HEK293 (cell line): ENCODE measurements around the gene VWA3B.

Source experiments
- CTCF ChIA-PET: fragments of 350-600 bp; formaldehyde crosslinking; extraction: SDS; loops from one replicate; lab custom pipeline; 2021; ENCODE audit warnings: antibody characterized with exemption; lab: Yijun Ruan, JAX
- POLR2A ChIA-PET: fragments of 300-600 bp; formaldehyde crosslinking; extraction: SDS; loops from one replicate; lab custom pipeline; 2020; ENCODE audit warnings: antibody characterized with exemption, inconsistent platforms; lab: Yijun Ruan, JAX
- H3K27ac ChIP-seq: fragments of 200-500 bp; sonication (Bioruptor generic); 2 replicates; pipeline ENCODE4 v1.5.1; 2014; ENCODE audit warnings: low read depth, low read length, control low read depth, inconsistent platforms; ENCODE audit errors: extremely low read depth
- H3K36me3 ChIP-seq, 2 experiments: fragments of 200-500 bp in 1 of 2; sonication (Bioruptor generic) in 1 of 2; 1 replicate in 1 of 2; 2 replicates in 1 of 2; pipeline ENCODE4 v1.5.1; 2014 to 2017; ENCODE audit warnings: inconsistent platforms in 2 of 2, low read length in 2 of 2; ENCODE audit not compliant: control insufficient read depth in 2 of 2, insufficient read depth in 1 of 2
- H3K4me1 ChIP-seq: fragments of 200-500 bp; sonication (Bioruptor generic); 2 replicates; pipeline ENCODE4 v1.5.1; 2014; ENCODE audit warnings: mild to moderate bottlenecking, low read length, inconsistent platforms; ENCODE audit not compliant: control insufficient read depth, insufficient read depth
- H3K4me3 ChIP-seq: 2 replicates; pipeline ENCODE4 v1.5.1; 2011; ENCODE audit warnings: low read depth, mild to moderate bottlenecking, control low read depth, low read length, moderate library complexity
- H3K9me3 ChIP-seq: fragments of 200-500 bp; sonication (Bioruptor generic); 2 replicates; pipeline ENCODE4 v1.5.1; 2014; ENCODE audit warnings: low read depth, low read length, inconsistent platforms; ENCODE audit not compliant: control insufficient read depth, insufficient read depth
- GFI1B ChIP-seq: fragments of 450-650 bp; formaldehyde crosslinking; IDR thresholded peaks from 2 replicates; pipeline ENCODE4 v1.5.1; 2016; ENCODE audit warnings: missing biosample characterization, missing genetic modification characterization
- HOXC10 ChIP-seq: sonication (generic); formaldehyde crosslinking; IDR thresholded peaks from 2 replicates; pipeline ENCODE4 v1.8.1; 2023; ENCODE audit warnings: mild to moderate bottlenecking, missing genetic modification reagents
- KLF10 ChIP-seq: fragments of 450-650 bp; IDR thresholded peaks from 2 replicates; pipeline ENCODE4 v1.5.1; 2018; ENCODE audit warnings: missing biosample characterization, mild to moderate bottlenecking, missing genetic modification characterization
- KLF16 ChIP-seq: fragments of 450-650 bp; formaldehyde crosslinking; IDR thresholded peaks from 2 replicates; pipeline ENCODE4 v1.5.1; 2017; ENCODE audit warnings: missing biosample characterization, missing genetic modification characterization
- KLF8 ChIP-seq: fragments of 450-650 bp; formaldehyde crosslinking; IDR thresholded peaks from 2 replicates; pipeline ENCODE4 v1.5.1; 2016; ENCODE audit warnings: missing biosample characterization, missing genetic modification characterization
- MEIS1 ChIP-seq: sonication (generic); formaldehyde crosslinking; IDR thresholded peaks from 2 replicates; pipeline ENCODE4 v1.8.1; 2022; ENCODE audit warnings: missing genetic modification reagents, mild to moderate bottlenecking, borderline replicate concordance
- OVOL3 ChIP-seq: fragments of 450-650 bp; formaldehyde crosslinking; IDR thresholded peaks from 2 replicates; pipeline ENCODE4 v1.5.1; 2016; ENCODE audit warnings: missing biosample characterization, missing genetic modification characterization
- PRDM1 ChIP-seq: fragments of 450-650 bp; formaldehyde crosslinking; IDR thresholded peaks from 2 replicates; pipeline ENCODE4; 2016; ENCODE audit warnings: missing biosample characterization, missing genetic modification characterization
- SP3 ChIP-seq: fragments of 450-650 bp; formaldehyde crosslinking; IDR thresholded peaks from 2 replicates; pipeline ENCODE4 v1.5.1; 2016; ENCODE audit warnings: missing biosample characterization, missing genetic modification characterization
- ZBTB10 ChIP-seq: fragments of 450-650 bp; formaldehyde crosslinking; IDR thresholded peaks from 2 replicates; pipeline ENCODE4 v1.5.1; 2016; ENCODE audit warnings: missing biosample characterization, missing genetic modification characterization
- ZBTB21 ChIP-seq: fragments of 450-650 bp; formaldehyde crosslinking; IDR thresholded peaks from 2 replicates; pipeline ENCODE4 v1.5.1; 2017; ENCODE audit warnings: missing biosample characterization, missing genetic modification characterization
- ZBTB48 ChIP-seq: fragments of 450-650 bp; formaldehyde crosslinking; IDR thresholded peaks from 2 replicates; pipeline ENCODE4 v1.5.1; 2016; ENCODE audit warnings: missing biosample characterization, missing genetic modification characterization
- ZFP69B ChIP-seq: fragments of 450-650 bp; formaldehyde crosslinking; IDR thresholded peaks from 2 replicates; pipeline ENCODE4 v1.5.1; 2016; ENCODE audit warnings: missing biosample characterization, missing genetic modification characterization
- ZNF132 ChIP-seq: fragments of 450-650 bp; formaldehyde crosslinking; IDR thresholded peaks from 2 replicates; pipeline ENCODE4 v1.5.1; 2017; ENCODE audit warnings: missing biosample characterization, missing genetic modification characterization, borderline replicate concordance
- ZNF184 ChIP-seq: fragments of 450-650 bp; IDR thresholded peaks from 2 replicates; pipeline ENCODE4 v1.5.1; 2018; ENCODE audit warnings: missing biosample characterization, mild to moderate bottlenecking, missing genetic modification characterization
- ZNF19 ChIP-seq: fragments of 450-650 bp; formaldehyde crosslinking; IDR thresholded peaks from 2 replicates; pipeline ENCODE4; 2016; ENCODE audit warnings: missing biosample characterization, missing genetic modification characterization, low read depth
- ZNF324 ChIP-seq: fragments of 450-650 bp; formaldehyde crosslinking; IDR thresholded peaks from 2 replicates; pipeline ENCODE4 v1.5.1; 2016; ENCODE audit warnings: missing biosample characterization, missing genetic modification characterization
- ZNF416 ChIP-seq: fragments of 450-650 bp; formaldehyde crosslinking; IDR thresholded peaks from 2 replicates; pipeline ENCODE4 v1.5.1; 2016; ENCODE audit warnings: missing biosample characterization, missing genetic modification characterization
- ZNF514 ChIP-seq: fragments of 450-650 bp; formaldehyde crosslinking; IDR thresholded peaks from 2 replicates; pipeline ENCODE4 v1.5.1; 2016; ENCODE audit warnings: missing biosample characterization, missing genetic modification characterization
- ZNF549 ChIP-seq: fragments of 450-650 bp; IDR thresholded peaks from 2 replicates; pipeline ENCODE4 v1.5.1; 2018; ENCODE audit warnings: missing biosample characterization, missing genetic modification characterization, mild to moderate bottlenecking, inconsistent platforms, moderate library complexity
- ZNF555 ChIP-seq: fragments of 450-650 bp; formaldehyde crosslinking; conservative IDR thresholded peaks from 2 replicates; pipeline ENCODE4 v1.5.1; 2017; ENCODE audit warnings: missing biosample characterization, mild to moderate bottlenecking, missing genetic modification characterization, inconsistent platforms
- ZNF558 ChIP-seq: fragments of 450-650 bp; formaldehyde crosslinking; IDR thresholded peaks from 2 replicates; pipeline ENCODE4 v1.5.1; 2016; ENCODE audit warnings: missing biosample characterization, missing genetic modification characterization
- ZNF571 ChIP-seq: fragments of 450-650 bp; formaldehyde crosslinking; IDR thresholded peaks from 2 replicates; pipeline ENCODE4 v1.5.0; 2017; ENCODE audit warnings: missing biosample characterization, missing genetic modification characterization
- ZNF626 ChIP-seq: fragments of 450-650 bp; sonication (Bioruptor Pico); formaldehyde crosslinking; IDR thresholded peaks from 2 replicates; pipeline ENCODE4 v1.5.1; 2018; ENCODE audit warnings: missing biosample characterization, missing genetic modification characterization, inconsistent platforms
- ZNF629 ChIP-seq: fragments of 450-650 bp; formaldehyde crosslinking; IDR thresholded peaks from 2 replicates; pipeline ENCODE4 v1.5.1; 2017; ENCODE audit warnings: missing biosample characterization, missing genetic modification characterization
- ZNF654 ChIP-seq: fragments of 450-650 bp; formaldehyde crosslinking; IDR thresholded peaks from 2 replicates; pipeline ENCODE4 v1.5.1; 2016; ENCODE audit warnings: low read depth, missing biosample characterization, missing genetic modification characterization
- ZNF677 ChIP-seq: fragments of 450-650 bp; IDR thresholded peaks from 2 replicates; pipeline ENCODE4 v1.5.0; 2018; ENCODE audit warnings: missing biosample characterization, mild to moderate bottlenecking, missing genetic modification characterization, moderate library complexity
- ZSCAN5A ChIP-seq: fragments of 450-650 bp; formaldehyde crosslinking; IDR thresholded peaks from 2 replicates; pipeline ENCODE4 v1.5.1; 2016; ENCODE audit warnings: missing biosample characterization, missing genetic modification characterization

VWA3B gene

GRCh38 chr2:98102878-98103277, 15.9 kb downstream of the VWA3B start (continued):
- peak; percentile 61; the same call in 1 of the 2 replicates for TF ChIP-seq ZNF558 (tag by site-specific recombination)
- TF ChIP-seq ZSCAN5A (tag by site-specific recombination), result no peak
- no peak for TF ChIP-seq ZBTB21 (tag by site-specific recombination)
- TF ChIP-seq ZNF416, result no peak
- peak; percentile 36; the same call in 1 of the 2 replicates for TF ChIP-seq ZNF549 (tag by site-specific recombination)
- TF ChIP-seq ZNF324 (tag by site-specific recombination), result no peak

- no peaks in the 10 kb centered on the region for H3K4me1 ChIP-seq
- H3K36me3 ChIP-seq, result no peaks in the 10 kb centered on the region
- ChIA-PET CTCF (no interaction called here), POLR2A (no interaction called here)
- TF ChIP-seq ZNF132 (tag by site-specific recombination), result no peak
- no peak for TF ChIP-seq PRDM1 (tag by site-specific recombination)
- TF ChIP-seq ZBTB48, result no peak
- TF ChIP-seq MEIS1 (CRISPR knock-in tag), result no peak
- no peak for TF ChIP-seq ZNF654 (tag by site-specific recombination)
- no peak for TF ChIP-seq ZSCAN5A (tag by site-specific recombination)
- no peak for TF ChIP-seq HOXC10 (CRISPR knock-in tag)
- no peak for TF ChIP-seq ZNF555 (tag by site-specific recombination)
- TF ChIP-seq GFI1B, result no peak
- TF ChIP-seq ZNF677 (tag by site-specific recombination), result no peak
- no peak for TF ChIP-seq KLF10 (tag by site-specific recombination)
- TF ChIP-seq SP3 (tag by site-specific recombination), result no peak
- no peak for TF ChIP-seq ZFP69B
- TF ChIP-seq ZNF514 (tag by site-specific recombination), result no peak
- H3K4me3 ChIP-seq, result no peak overlapping the region
- H3K9me3 ChIP-seq, result no peaks in the 10 kb centered on the region
- H3K27ac ChIP-seq, result no peak overlapping the region
Measured at GRCh38 chr2:98108110-98108509, 21.1 kb downstream of the VWA3B start.

GRCh38 chr2:98110741-98111140, 23.8 kb downstream of the VWA3B start:
- Histone ChIP-seq H3K27ac (no peak overlapping the region), H3K36me3 (no peaks in the 10 kb centered on the region), H3K4me1 (no peaks in the 10 kb centered on the region), H3K4me3 (no peak overlapping the region), H3K9me3 (no peaks in the 10 kb centered on the region)
- CTCF ChIA-PET, result no interaction called here
- TF ChIP-seq OVOL3 (tag by site-specific recombination) (no peak), KLF16 (no peak), ZNF626 (tag by site-specific recombination) (no peak), ZNF571 (tag by site-specific recombination) (no peak), ZNF629 (tag by site-specific recombination) (no peak), ZNF184 (no peak), KLF8 (tag by site-specific recombination) (no peak), ZNF19 (no peak), ZBTB10 (tag by site-specific recombination) (no peak)
- POLR2A ChIA-PET, result no interaction called here
